KOPT-K1 (cell line): ENCODE measurements around the gene NEK4.
"Not testable (repeated sequence)": the region's sequence is repeated elsewhere in the genome, so short reads cannot be mapped to it uniquely, and the experiment has no call there.

Source experiments
- H3K27ac ChIP-seq: fragments of 200-600 bp; sonication (generic); 2 replicates; pipeline ENCODE4 v1.5.1; 2016; ENCODE audit warnings: antibody characterized with exemption, mild to moderate bottlenecking, low read depth, low read length; ENCODE audit not compliant: poor library complexity, severe bottlenecking
- H3K36me3 ChIP-seq: fragments of 200-600 bp; sonication (generic); 2 replicates; pipeline ENCODE4 v1.5.1; 2017; ENCODE audit warnings: antibody characterized with exemption, mild to moderate bottlenecking, low read length, moderate library complexity; ENCODE audit not compliant: insufficient read depth
- H3K9me3 ChIP-seq: fragments of 200-600 bp; sonication (generic); 2 replicates; pipeline ENCODE4 v1.5.1; 2017; ENCODE audit warnings: antibody characterized with exemption, low read length, mild to moderate bottlenecking; ENCODE audit not compliant: insufficient read depth, poor library complexity, severe bottlenecking

Gene NEK4

DNA sequence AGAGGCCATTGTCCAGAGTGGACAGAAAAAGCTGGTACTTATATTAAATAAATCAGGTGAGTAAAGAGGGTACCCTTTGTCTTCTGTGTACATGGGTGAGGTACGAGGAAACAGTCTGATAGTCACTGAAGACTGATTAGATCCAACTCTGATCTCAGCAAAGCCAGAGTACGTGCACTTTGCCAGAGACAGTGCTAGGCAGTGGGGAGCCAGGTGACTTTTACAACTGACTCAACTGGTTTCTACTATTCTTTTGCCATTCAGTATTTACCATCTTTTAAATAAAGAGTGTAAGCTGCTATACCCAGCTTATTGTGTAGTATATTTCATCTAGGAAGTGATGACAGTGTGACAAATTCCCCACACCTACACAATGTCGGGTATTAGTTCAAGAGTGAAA, 81.6 kb downstream of the NEK4 start:
- peaks cover 77% of the 10 kb centered on the region for H3K36me3 ChIP-seq
- no peaks in the 10 kb centered on the region for H3K9me3 ChIP-seq
- no peak overlapping the region for H3K27ac ChIP-seq

DNA sequence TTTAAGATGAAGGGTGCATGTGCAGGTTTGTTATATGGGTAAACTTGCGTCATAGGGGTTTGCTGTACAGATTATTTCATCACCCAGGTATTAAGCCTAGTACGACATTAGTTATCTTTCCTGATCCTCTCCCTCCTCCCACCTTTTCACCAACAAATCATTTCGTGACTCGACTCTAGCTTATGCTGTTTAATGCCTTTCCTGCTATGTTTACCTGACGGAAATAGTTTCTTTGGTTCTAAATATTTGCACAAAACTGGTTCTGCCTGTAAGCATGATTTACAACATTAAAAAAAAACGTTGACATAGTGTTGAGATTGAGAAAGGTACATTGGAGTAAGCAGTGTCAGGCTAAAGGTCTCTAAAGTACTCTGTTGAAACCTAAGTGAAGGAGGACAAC, 82.5 kb downstream of the NEK4 start:
- Histone ChIP-seq H3K9me3 (no peaks in the 10 kb centered on the region), H3K36me3 (peaks cover 75% of the 10 kb centered on the region), H3K27ac (no peak overlapping the region)

DNA sequence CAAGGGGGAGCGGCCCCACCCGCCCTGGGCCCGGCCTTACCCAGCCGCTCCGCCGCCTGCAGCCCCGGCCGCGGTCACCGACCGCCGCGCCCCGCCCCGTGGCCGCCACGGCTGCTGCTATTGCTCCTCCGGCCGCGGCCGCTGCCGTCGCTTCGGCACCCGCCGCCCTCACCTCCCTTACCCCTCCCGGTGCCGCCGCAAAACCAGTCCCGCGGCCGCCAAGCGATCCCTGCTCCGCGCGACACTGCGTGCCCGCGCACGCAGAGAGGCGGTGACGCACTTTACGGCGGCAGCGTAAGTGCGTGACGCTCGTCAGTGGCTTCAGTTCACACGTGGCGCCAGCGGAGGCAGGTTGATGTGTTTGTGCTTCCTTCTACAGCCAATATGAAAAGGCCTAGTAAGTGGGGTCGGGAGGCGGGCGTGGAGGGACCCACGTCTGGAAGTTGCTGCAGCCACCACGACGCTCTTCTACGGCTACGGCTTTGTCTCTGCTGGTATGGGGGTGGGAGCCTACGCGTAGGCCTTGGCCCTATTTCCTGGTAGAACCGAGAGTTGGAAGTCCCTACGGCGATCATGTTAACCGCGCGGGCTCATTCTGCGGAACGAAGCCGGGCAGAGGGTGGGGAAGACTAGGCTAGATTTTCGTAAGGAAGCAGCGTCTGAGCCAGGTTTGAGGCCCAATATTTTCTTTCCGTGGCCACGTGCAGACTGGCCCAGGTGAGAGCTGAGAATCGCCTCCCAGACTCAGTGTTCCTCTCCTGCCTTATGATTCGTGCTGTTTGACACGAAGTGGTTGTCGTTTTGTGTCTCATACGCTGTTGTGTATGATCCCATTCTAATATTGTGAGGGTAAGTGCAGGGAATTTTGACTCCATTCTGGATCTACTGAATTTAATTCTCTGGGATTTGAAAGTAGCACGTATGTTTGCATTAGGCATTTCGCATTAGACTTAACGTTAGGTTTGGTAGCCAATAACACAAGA, 84.7 kb downstream of the NEK4 start, which contains the start of the genes GNL3 and PBRM1:
Gene GNL3, plus strand, starts transcription at position 324 of the 983 bp plus-strand sequence. Its CDS starts 61 bp downstream, at position 385.
Gene PBRM1, minus strand, starts transcription at position 205 of the 983 bp plus-strand sequence.
- Histone ChIP-seq H3K27ac (peak within 1 kb of the TSS; percentile 82), H3K9me3 (no peaks in the 10 kb centered on the region), H3K36me3 (peaks cover 71% of the 10 kb centered on the region)

DNA sequence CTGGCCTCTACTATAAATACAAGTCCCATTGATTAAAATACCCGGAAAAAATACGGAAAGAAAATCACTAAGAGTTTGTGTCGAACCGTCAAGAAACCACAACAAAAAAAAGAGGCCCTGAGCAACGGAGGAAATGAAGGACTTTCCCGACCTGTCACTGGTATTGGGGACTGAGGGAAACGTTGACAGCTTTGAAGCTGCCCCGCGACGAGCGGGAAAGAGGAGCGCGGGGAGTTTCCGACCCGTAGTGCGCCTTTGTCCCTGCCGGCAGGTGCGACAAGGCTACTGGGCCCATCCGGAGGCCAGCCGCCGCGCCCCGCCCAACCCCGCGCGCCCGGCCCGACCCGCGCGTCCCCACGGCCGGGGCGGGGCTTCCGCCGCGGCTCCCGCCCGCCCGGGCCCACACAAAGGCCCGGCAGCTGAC, 85.4 kb downstream of the NEK4 start:
- Histone ChIP-seq H3K36me3 (peaks cover 71% of the 10 kb centered on the region), H3K27ac (peak overlapping the region; percentile 82), H3K9me3 (no peaks in the 10 kb centered on the region)

DNA sequence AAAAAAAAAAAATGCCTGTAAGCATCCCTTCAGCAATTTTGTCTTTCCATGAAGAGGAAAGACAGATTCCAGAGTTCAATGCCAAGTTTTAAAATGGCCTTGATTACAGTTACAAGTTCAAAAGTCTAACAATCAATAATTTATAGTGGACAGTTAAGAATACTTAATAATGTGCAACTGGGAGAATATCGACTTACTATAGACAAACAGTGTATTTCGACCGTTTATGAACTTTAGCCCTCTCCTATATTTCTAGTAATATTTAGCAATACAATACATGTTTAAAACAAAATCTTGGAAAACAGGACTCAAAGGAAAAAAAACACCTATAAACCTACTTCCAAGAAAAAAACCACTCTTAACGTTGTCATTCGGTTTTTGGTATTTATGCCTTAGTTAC, 86.6 kb downstream of the NEK4 start:
- peaks cover 71% of the 10 kb centered on the region for H3K36me3 ChIP-seq
- no peaks in the 10 kb centered on the region for H3K9me3 ChIP-seq
- peak overlapping the region; percentile 82 for H3K27ac ChIP-seq

DNA sequence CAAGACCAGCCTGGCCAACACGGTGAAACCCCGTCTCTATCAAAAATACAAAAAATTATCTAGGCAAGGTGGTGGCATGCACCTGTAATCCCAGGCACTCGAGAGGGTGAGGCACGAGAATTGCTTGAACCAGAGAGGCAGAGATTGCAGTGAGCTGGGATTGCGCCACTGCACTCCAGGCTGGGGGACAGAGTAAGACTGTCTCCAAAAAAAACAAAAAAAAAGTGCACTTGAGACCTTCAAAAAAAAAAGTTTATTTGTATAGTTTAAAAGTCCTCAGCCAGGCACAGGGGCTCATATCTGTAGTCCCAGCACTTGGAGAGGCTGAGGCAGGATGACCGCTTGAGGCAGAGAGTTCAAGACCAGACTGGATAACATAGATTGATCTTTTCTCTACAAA, 87.1 kb downstream of the NEK4 start:
- Histone ChIP-seq H3K36me3 (peaks cover 71% of the 10 kb centered on the region), H3K27ac (no peak overlapping the region), H3K9me3 (no peaks in the 10 kb centered on the region)

DNA sequence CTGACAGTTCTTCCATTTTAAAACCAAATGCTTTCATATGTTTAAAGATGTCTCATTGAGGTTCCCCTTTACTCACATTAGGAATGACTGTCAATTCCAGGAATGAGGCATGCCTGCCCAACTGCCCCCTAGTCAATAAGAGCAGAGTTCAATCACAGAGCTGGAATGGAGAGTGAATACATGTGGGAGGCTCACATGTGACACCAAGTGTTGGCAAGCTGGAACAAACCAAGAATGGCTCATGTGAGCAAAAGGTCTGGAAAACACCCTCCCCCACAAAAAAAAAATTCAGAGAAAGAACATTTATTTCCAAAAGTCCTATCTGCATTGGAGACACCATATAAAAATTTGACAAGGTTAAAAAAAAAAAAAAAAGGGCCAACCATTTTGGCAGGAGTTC, 88.7 kb downstream of the NEK4 start:
- H3K27ac ChIP-seq, result no peak overlapping the region
- no peaks in the 10 kb centered on the region for H3K9me3 ChIP-seq
- peaks cover 71% of the 10 kb centered on the region for H3K36me3 ChIP-seq

DNA sequence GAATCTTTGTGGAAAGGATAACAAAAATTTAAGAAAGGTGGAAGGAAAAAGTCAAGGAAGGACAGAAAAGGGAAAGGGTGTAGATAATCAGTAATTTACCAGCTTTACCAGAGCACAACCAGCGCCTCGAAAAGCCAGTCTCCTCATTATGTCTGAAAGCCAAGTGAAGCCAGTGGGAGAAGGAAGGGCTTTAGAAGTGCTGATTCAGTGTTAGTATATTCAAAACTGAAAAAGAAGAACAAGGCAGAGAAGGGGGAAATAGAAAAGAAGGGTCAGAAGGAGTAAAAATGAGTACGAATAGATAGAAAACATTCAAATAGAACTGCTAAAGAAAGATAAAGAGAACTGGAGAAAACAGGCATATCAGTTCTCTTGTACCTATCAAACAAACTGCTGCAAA, 89.1 kb downstream of the NEK4 start:
- Histone ChIP-seq H3K36me3 (peaks cover 71% of the 10 kb centered on the region), H3K27ac (no peak overlapping the region)

DNA sequence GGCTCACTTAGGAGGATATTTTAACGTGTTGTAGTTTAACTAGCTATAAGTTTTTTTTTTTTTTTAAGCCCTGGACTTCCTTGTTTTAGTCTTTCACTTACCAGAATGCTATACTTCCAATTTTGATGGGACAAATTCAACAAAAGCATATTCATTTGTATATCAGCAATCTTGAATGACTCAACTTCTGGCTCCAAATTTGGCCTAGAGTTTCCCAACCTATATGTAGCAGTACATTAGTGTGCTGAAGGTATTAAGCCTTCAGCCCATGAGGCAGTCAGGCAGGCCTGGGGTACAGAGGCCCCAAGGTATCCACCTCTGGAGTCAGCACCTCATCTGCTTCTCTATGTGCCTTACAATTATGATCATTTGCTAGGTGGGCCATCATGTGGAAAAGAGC, 90.9 kb downstream of the NEK4 start:
- Histone ChIP-seq H3K36me3 (peaks cover 86% of the 10 kb centered on the region), H3K9me3 (no peaks in the 10 kb centered on the region), H3K27ac (no peak overlapping the region)

More for the DNA sequence above, 89.1 kb downstream of the NEK4 start:
- H3K9me3 ChIP-seq, result no peaks in the 10 kb centered on the region

DNA sequence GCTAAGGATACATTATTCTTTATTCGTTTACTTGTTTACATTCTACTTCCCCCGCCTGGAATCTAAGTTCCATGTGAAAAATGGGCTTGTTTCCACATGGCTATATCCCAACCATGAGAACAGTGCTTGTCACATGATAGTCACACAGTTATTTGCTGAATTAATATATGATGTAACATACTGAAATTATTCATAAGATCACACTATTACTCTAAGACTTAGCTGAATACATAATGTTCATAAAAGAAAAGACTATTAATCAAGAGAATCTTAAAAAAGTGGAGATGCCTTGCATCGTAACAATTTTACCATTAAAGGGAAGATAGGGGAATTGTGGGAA, 91.6 kb downstream of the NEK4 start:
- peaks cover 92% of the 10 kb centered on the region for H3K36me3 ChIP-seq
- H3K27ac ChIP-seq, result no peak overlapping the region
- no peaks in the 10 kb centered on the region for H3K9me3 ChIP-seq

DNA sequence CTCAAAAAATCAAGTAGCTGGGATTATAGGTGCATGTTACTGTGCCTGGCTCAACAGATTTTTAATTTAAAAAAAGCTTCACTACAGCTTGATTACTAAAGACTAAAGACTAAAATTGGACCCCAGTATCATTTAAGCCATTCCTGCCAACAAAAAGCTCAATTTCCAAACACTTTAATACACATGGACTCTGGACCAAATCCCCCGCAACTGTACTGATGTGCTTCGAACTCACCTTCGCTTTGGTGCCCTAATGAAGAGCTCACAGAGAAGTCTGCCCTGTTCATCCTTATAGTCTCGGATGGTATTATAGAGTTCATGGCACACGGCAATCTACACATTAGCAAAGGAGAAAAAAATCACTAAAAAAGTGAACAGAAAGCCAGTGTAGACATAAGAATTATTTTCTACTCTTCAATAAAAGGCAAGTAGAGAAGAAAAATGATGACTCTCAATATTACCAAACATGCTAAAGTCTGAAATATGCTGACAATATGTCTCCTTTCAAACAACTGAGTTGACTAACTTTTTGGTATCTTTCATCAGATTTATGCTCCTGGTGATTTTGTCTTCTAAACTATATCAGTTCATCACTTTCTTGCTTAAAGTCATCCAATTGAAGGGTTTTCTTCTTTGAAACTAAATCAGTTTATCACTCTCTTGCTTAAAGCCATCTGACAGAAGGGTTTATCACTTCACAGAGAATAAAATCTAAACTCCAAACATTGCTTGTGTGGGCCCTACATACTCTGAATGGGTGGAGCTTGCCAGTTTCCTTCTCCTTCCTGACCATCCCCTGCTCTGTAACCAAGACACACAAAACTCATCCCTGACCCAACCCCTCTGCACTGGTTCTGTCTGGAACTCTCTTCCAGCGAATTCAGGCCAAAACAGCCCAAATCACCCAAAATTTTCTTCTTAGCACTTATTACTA, 92.2 kb downstream of the NEK4 start:
- no peaks in the 10 kb centered on the region for H3K9me3 ChIP-seq
- H3K27ac ChIP-seq, result no peak overlapping the region
- H3K36me3 ChIP-seq, result peaks cover 94% of the 10 kb centered on the region

DNA sequence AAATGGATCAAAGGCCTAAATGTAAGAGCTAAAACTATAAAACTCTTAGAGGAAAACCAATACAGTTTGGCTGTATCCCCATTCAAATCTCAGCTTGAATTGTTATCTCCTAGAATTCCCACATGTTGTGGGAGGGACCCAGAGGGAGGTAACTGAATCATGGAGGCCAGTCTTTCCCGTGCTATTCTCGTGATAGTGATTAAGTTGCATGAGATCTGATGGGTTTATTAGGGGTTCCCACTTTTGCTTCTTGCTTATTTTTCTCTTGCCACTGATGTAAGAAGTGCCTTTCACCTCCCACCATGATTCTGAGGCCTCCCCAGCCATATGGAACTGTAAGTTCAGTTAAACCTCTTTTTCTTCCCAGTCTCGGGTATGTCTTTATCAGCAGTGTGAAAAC, 94.5 kb downstream of the NEK4 start:
- not testable (repeated sequence) for H3K27ac ChIP-seq, H3K9me3 ChIP-seq
- H3K36me3 ChIP-seq, result peaks cover 97% of the 10 kb centered on the region

DNA sequence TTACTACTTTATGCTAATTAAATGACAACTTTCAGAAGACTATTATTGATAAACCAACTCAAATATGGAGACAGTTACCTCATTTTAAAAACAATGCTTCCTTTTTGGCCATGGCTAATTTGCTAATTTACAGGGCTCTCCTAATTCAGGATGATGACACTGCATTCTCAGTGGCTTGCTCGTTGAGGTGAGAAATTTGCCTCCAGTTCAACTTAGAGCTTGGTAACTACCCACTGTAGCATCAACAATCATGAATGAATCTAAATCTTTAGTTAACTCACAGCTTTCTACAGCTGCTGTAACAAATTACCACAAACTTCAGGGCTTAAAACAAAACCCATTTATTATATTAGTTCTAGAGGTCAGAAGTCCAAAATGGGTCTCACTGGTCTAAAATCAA, 99.1 kb downstream of the NEK4 start:
- Histone ChIP-seq H3K36me3 (peaks cover 95% of the 10 kb centered on the region), H3K27ac (no peak overlapping the region)

DNA sequence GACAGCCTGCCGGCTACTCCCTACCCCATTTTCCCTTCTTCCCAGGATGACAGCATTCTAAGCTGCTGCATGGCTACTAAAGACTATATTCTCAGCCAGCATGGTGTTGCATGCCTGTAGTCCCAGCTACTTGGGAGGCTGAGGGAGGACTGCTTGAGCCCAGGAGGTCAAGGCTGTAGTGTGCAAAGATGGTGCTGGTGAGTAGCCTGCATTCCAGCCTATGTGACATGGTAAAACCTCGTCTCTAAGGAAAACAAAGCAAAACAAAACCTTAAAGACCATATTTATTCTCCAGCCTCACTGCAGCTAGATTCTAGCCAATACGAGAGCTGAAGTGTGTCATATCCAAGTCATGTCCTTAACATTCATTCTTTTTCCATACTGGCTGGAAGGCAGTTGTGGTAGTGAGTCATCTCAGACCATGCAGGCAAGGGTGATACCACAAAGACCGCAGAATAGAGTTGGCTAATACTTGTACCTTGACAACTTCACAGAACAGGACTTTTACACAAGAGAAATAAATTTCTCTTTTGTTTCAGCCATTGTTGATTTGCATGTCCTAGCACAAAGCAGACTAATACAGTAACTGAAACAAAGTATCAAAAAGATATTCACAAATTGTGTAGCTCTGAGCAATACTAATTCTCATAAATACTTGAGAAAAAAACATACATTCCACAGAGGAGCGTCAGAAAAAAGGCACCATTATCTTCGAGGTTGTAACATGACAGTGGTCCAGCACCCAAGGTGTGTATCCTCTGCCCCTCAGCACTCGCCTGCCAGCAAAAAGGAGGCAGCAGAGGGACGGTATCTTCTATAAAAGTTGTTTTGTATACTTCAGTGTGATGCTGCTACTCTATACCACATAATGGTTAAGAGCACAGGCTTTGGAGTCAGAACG, 99.9 kb downstream of the NEK4 start:
- peaks cover 95% of the 10 kb centered on the region for H3K36me3 ChIP-seq
- H3K9me3 ChIP-seq, result no peaks in the 10 kb centered on the region
- H3K27ac ChIP-seq, result no peak overlapping the region

More for the DNA sequence above, 99.1 kb downstream of the NEK4 start:
- H3K9me3 ChIP-seq, result no peaks in the 10 kb centered on the region
